ENCODE data around the gene KCNB1. TPM values are rescaled to one million over a fixed set of nuclear protein-coding genes. Genes with fewer than 3 reads are reported as not detected.

The KCNB1 gene
- total RNA-seq, 1 experiment from 2014 or later: 0.04 TPM

GRCh38 chr20:49360242-49360968 is 122.1 kb downstream of the KCNB1 start:
- H3K4me1 ChIP-seq (replicated peaks; ENCODE audit: insufficient read depth): no peaks in the 10 kb centered on the region
- ChIA-PET CTCF (no interaction called here), POLR2A (ENCODE audit: unreplicated experiment) (no interaction called here)
- peaks cover 24% of the 10 kb centered on the region for H3K27me3 ChIP-seq (ENCODE audit: insufficient read depth, low read depth)
- no peaks in the 10 kb centered on the region for H3F3A ChIP-seq (ENCODE audit: insufficient read depth, low read depth)
- no peaks in the 10 kb centered on the region for H3K9me3 ChIP-seq (ENCODE audit: insufficient read depth, low read depth)
- no peaks in the 10 kb centered on the region for H4K20me1 ChIP-seq (ENCODE audit: insufficient read depth)
- no peak overlapping the region for H3K4me3 ChIP-seq
- intact Hi-C loops (cut with micrococcal nuclease; ENCODE audit: unreplicated experiment): no loop called here
- H3K36me3 ChIP-seq (ENCODE audit: low read depth): no peaks in the 10 kb centered on the region
- no peak for DNase-seq
- TF ChIP-seq CTCF (conservative IDR thresholded peaks at IDR 0.05) (no peak), EZH2 (IDR thresholded peaks at IDR 0.05; ENCODE audit: low read depth) (no peak)
- H3K79me2 ChIP-seq (ENCODE audit: low read depth): no peaks in the 10 kb centered on the region
- H3K27ac ChIP-seq: no peak overlapping the region
- no TSS peak for BruUV-seq (replicated peaks)
- no peaks in the 10 kb centered on the region for H3K9me2 ChIP-seq (ENCODE audit: insufficient read depth)
- H3K4me2 ChIP-seq: no peak overlapping the region
- H2AFZ ChIP-seq: no peak overlapping the region

- Histone ChIP-seq H3K36me3 (ENCODE audit: low read depth) (no peaks in the 10 kb centered on the region), H3K27ac (no peak overlapping the region), H4K20me1 (ENCODE audit: insufficient read depth) (no peaks in the 10 kb centered on the region), H3K4me1 (replicated peaks; ENCODE audit: insufficient read depth) (no peaks in the 10 kb centered on the region), H3K9me3 (ENCODE audit: insufficient read depth, low read depth) (no peaks in the 10 kb centered on the region), H3K9me2 (ENCODE audit: insufficient read depth) (no peaks in the 10 kb centered on the region), H3K4me3 (no peak overlapping the region), H3F3A (ENCODE audit: insufficient read depth, low read depth) (no peaks in the 10 kb centered on the region), H2AFZ (no peak overlapping the region), H3K27me3 (ENCODE audit: insufficient read depth, low read depth) (peaks cover 8% of the 10 kb centered on the region; the same call in 1 of the 2 replicates), H3K4me2 (no peak overlapping the region), H3K79me2 (ENCODE audit: low read depth) (no peaks in the 10 kb centered on the region)
- intact Hi-C loops (cut with micrococcal nuclease; ENCODE audit: unreplicated experiment): no loop called here
- ChIA-PET CTCF (no interaction called here), POLR2A (ENCODE audit: unreplicated experiment) (interaction anchor here (0.7 kb wide), 1 partner anchor 92 kb away, joined by 6 read pairs; no protein-coding TSS in a partner anchor)
- TF ChIP-seq CTCF (conservative IDR thresholded peaks at IDR 0.05) (no peak), EZH2 (IDR thresholded peaks at IDR 0.05; ENCODE audit: low read depth) (no peak)
- no TSS peak for BruUV-seq (replicated peaks)
- no peak for DNase-seq
These were observed 125.8 kb downstream of the KCNB1 start for GRCh38 chr20:49356676-49357075.

- H3K36me3 ChIP-seq (ENCODE audit: low read depth): no peaks in the 10 kb centered on the region
- TF ChIP-seq CTCF (conservative IDR thresholded peaks at IDR 0.05): no peak
- H3K9me2 ChIP-seq (ENCODE audit: insufficient read depth): no peaks in the 10 kb centered on the region
- no peak for DNase-seq
- no peak overlapping the region for H3K27ac ChIP-seq
- no peaks in the 10 kb centered on the region for H3K4me1 ChIP-seq (replicated peaks; ENCODE audit: insufficient read depth)
- H3K9me3 ChIP-seq (ENCODE audit: insufficient read depth, low read depth): no peaks in the 10 kb centered on the region
- no peaks in the 10 kb centered on the region for H3K79me2 ChIP-seq (ENCODE audit: low read depth)
- H3K4me2 ChIP-seq: no peak overlapping the region
- H4K20me1 ChIP-seq (ENCODE audit: insufficient read depth): no peaks in the 10 kb centered on the region
- no peak overlapping the region for H2AFZ ChIP-seq
- CTCF ChIA-PET: interaction anchor here (0.7 kb wide), 1 partner anchor 484 kb away, joined by 3 read pairs; no protein-coding TSS in a partner anchor
- intact Hi-C loops (cut with micrococcal nuclease; ENCODE audit: unreplicated experiment): no loop called here
- POLR2A ChIA-PET (ENCODE audit: unreplicated experiment): no interaction called here
- no TSS peak for BruUV-seq (replicated peaks)
- H3K4me3 ChIP-seq: no peak overlapping the region
- H3F3A ChIP-seq (ENCODE audit: insufficient read depth, low read depth): no peaks in the 10 kb centered on the region
- peaks cover 2% of the 10 kb centered on the region; the same call in 1 of the 2 replicates for H3K27me3 ChIP-seq (ENCODE audit: insufficient read depth, low read depth)
These were observed 127.8 kb downstream of the KCNB1 start for GRCh38 chr20:49354673-49355072.

Measured in PC-9 (cell line).